H9 (cell line): ENCODE measurements around the gene UBAP1. TPM values are rescaled to one million over a fixed set of nuclear protein-coding genes. Genes with fewer than 3 reads are reported as not detected.

Experiments
- DNase-seq: peaks from one replicate; pipeline ENCODE4 v3.0.0-alpha.2; 2017
- H2AFZ ChIP-seq: one replicate; pipeline ENCODE4 v1.6.1; 2013; ENCODE audit warnings: mild to moderate bottlenecking, low read length, control low read depth, moderate library complexity
- H2AK5ac ChIP-seq: 2 replicates; pipeline ENCODE4 v1.6.1; 2013; ENCODE audit warnings: low read length, control low read depth, mixed read lengths; ENCODE audit not compliant: insufficient read length
- H2BK120ac ChIP-seq: one replicate; pipeline ENCODE4 v1.6.1; 2013; ENCODE audit warnings: low read depth, mild to moderate bottlenecking, low read length, control low read depth, inconsistent platforms; ENCODE audit not compliant: poor library complexity, severe bottlenecking
- H2BK12ac ChIP-seq: 2 replicates; pipeline ENCODE4 v1.6.1; 2013; ENCODE audit warnings: low read length, control low read depth, mixed read lengths, low read depth; ENCODE audit not compliant: insufficient read length
- H2BK15ac ChIP-seq: 2 replicates; pipeline ENCODE4 v1.6.1; 2013; ENCODE audit warnings: low read depth, low read length, control low read depth
- H2BK20ac ChIP-seq: one replicate; pipeline ENCODE4 v1.6.1; 2013; ENCODE audit warnings: low read depth, mild to moderate bottlenecking, low read length, control low read depth, inconsistent platforms; ENCODE audit not compliant: poor library complexity, severe bottlenecking
- H2BK5ac ChIP-seq: 2 replicates; pipeline ENCODE4 v1.6.1; 2013; ENCODE audit warnings: low read length, control low read depth, mixed read lengths; ENCODE audit not compliant: insufficient read length
- H3K14ac ChIP-seq: 2 replicates; pipeline ENCODE4 v1.6.1; 2013; ENCODE audit warnings: low read length, control low read depth; ENCODE audit not compliant: insufficient read depth
- H3K18ac ChIP-seq: 2 replicates; pipeline ENCODE4 v1.6.1; 2013; ENCODE audit warnings: low read depth, mild to moderate bottlenecking, mixed read lengths, low read length, control low read depth; ENCODE audit not compliant: insufficient read length
- H3K23ac ChIP-seq: 2 replicates; pipeline ENCODE4 v1.6.1; 2013; ENCODE audit warnings: low read length, control low read depth, mixed read lengths, low read depth; ENCODE audit not compliant: insufficient read length
- H3K23me2 ChIP-seq: 2 replicates; pipeline ENCODE4 v1.6.1; 2013; ENCODE audit warnings: low read depth, mild to moderate bottlenecking, mixed read lengths, low read length, control low read depth; ENCODE audit not compliant: insufficient read length, poor library complexity, severe bottlenecking
- H3K27ac ChIP-seq: 2 replicates; pipeline ENCODE4 v1.5.1; 2013; ENCODE audit warnings: low read length, control low read depth, mixed read lengths, low read depth; ENCODE audit not compliant: insufficient read length
- H3K27me3 ChIP-seq: 2 replicates; pipeline ENCODE4 v1.6.1; 2013; ENCODE audit warnings: low read length, control low read depth, inconsistent platforms; ENCODE audit not compliant: insufficient read depth
- H3K4ac ChIP-seq: 2 replicates; pipeline ENCODE4 v1.6.1; 2013; ENCODE audit warnings: low read depth, mild to moderate bottlenecking, control low read depth, inconsistent platforms, low read length, moderate library complexity
- H3K4me1 ChIP-seq: 2 replicates; pipeline ENCODE4 v1.6.1; 2013; ENCODE audit warnings: low read length, control low read depth, inconsistent platforms; ENCODE audit not compliant: insufficient read depth
- H3K4me2 ChIP-seq: 2 replicates; pipeline ENCODE4 v1.6.1; 2013; ENCODE audit warnings: low read length, control low read depth, mixed read lengths; ENCODE audit not compliant: insufficient read length, insufficient read depth
- H3K56ac ChIP-seq: 2 replicates; pipeline ENCODE4 v1.6.1; 2013; ENCODE audit warnings: low read depth, mild to moderate bottlenecking, mixed read lengths, low read length, control low read depth; ENCODE audit not compliant: insufficient read length
- H3K79me1 ChIP-seq: 2 replicates; pipeline ENCODE4 v1.6.1; 2013; ENCODE audit warnings: low read depth, mild to moderate bottlenecking, moderate library complexity, low read length, control low read depth, inconsistent platforms; ENCODE audit not compliant: insufficient read depth, poor library complexity, severe bottlenecking
- H3K79me2 ChIP-seq: 2 replicates; pipeline ENCODE4 v1.6.1; 2013; ENCODE audit warnings: low read length, control low read depth, inconsistent platforms; ENCODE audit not compliant: insufficient read depth
- H3K9ac ChIP-seq: 2 replicates; pipeline ENCODE4 v1.6.1; 2013; ENCODE audit warnings: low read length, control low read depth, mixed read lengths; ENCODE audit not compliant: insufficient read length; ENCODE audit errors: extremely low read depth
- H3K9me3 ChIP-seq: one replicate; pipeline ENCODE4 v1.6.1; 2013; ENCODE audit warnings: low read depth, low read length, inconsistent platforms; ENCODE audit not compliant: control insufficient read depth
- H3T11ph ChIP-seq: one replicate; pipeline ENCODE4 v1.6.1; 2013; ENCODE audit warnings: mild to moderate bottlenecking, low read length, control low read depth, inconsistent platforms
- H4K20me1 ChIP-seq: one replicate; pipeline ENCODE4 v1.6.1; 2013; ENCODE audit not compliant: control insufficient read depth, insufficient read length, insufficient read depth
- H4K5ac ChIP-seq: 2 replicates; pipeline ENCODE4 v1.6.1; 2013; ENCODE audit warnings: low read depth, mild to moderate bottlenecking, mixed read lengths, low read length, control low read depth; ENCODE audit not compliant: insufficient read length
- H4K8ac ChIP-seq: replicated peaks from 2 replicates; pipeline ENCODE4 v1.6.1; 2013; ENCODE audit warnings: low read length, control low read depth, mixed read lengths, low read depth; ENCODE audit not compliant: insufficient read length
- H4K91ac ChIP-seq: 2 replicates; pipeline ENCODE4 v1.6.1; 2013; ENCODE audit warnings: low read depth, mild to moderate bottlenecking, moderate library complexity, mixed read lengths, low read length, control low read depth; ENCODE audit not compliant: insufficient read length
- H3K27ac Mint-ChIP-seq, 3 experiments: 2 replicates in 2 of 3; 3 replicates in 1 of 3; pipeline ENCODE4 v1.8.0; 2020 to 2021; ENCODE audit warnings: mixed read lengths in 3 of 3, mild to moderate bottlenecking in 1 of 3, moderate library complexity in 1 of 3
- H3K27me3 Mint-ChIP-seq: 2 replicates; pipeline ENCODE4 v1.8.0; 2021; ENCODE audit warnings: low read depth, mild to moderate bottlenecking, moderate library complexity, mixed read lengths
- H3K36me3 Mint-ChIP-seq, 3 experiments: 2 replicates in 2 of 3; 3 replicates in 1 of 3; pipeline ENCODE4 v1.8.0; 2020 to 2021; ENCODE audit warnings: low read depth in 3 of 3, mixed read lengths in 3 of 3; ENCODE audit not compliant: insufficient read depth in 1 of 3
- H3K4me1 Mint-ChIP-seq, 2 experiments: 2 replicates each; pipeline ENCODE4 v1.8.0; 2020; ENCODE audit warnings: mixed read lengths in 2 of 2
- H3K4me3 Mint-ChIP-seq, 2 experiments: 2 replicates in 1 of 2; 3 replicates in 1 of 2; pipeline ENCODE4 v1.8.0; 2020 to 2021; ENCODE audit warnings: mild to moderate bottlenecking in 2 of 2, mixed read lengths in 2 of 2, moderate library complexity in 1 of 2
- H3K9me3 Mint-ChIP-seq, 2 experiments: 2 replicates in 1 of 2; 3 replicates in 1 of 2; pipeline ENCODE4 v1.8.0; 2020; ENCODE audit warnings: mild to moderate bottlenecking in 2 of 2, mixed read lengths in 2 of 2, moderate library complexity in 1 of 2
- CTCF ChIP-seq: fragments of 200-600 bp; sonication (generic); conservative IDR thresholded peaks from 3 replicates; pipeline ENCODE4 v1.8.0; 2021; ENCODE audit warnings: antibody characterized with exemption, mild to moderate bottlenecking
- WGBS: extraction: QIAGEN DNeasy Blood & Tissue Kit; methylation state at CpG from one replicate; pipeline ENCODE4 v1.1.7; 2013; ENCODE audit warnings: missing lambda C conversion rate, low lambda C conversion rate, mixed read lengths; ENCODE audit not compliant: insufficient read length; ENCODE audit errors: extremely low coverage; 5-methylcytosine and 5-hydroxymethylcytosine counted together
- total RNA-seq: library from RNA; stranded (reverse); gene quantifications from 2 replicates; pipeline ENCODE4 v1.2.1, GENCODE V29; 2021

UBAP1 gene
- total RNA-seq, 1 experiment from 2014 or later: 32.6 TPM

- no peak overlapping the region for H3K27ac Mint-ChIP-seq
- Histone ChIP-seq H3K4ac (no peak overlapping the region), H2BK15ac (no peak overlapping the region), H3K4me1 (no peaks in the 10 kb centered on the region), H3K79me1 (peaks cover 2% of the 10 kb centered on the region), H3K14ac (no peak overlapping the region), H4K5ac (no peak overlapping the region), H4K8ac (no peak overlapping the region), H4K91ac (no peak overlapping the region), H3K9ac (no peak overlapping the region), H3K4me2 (no peak overlapping the region), H2BK20ac (no peak overlapping the region), H3K56ac (no peak overlapping the region), H3T11ph (no peak overlapping the region), H2AFZ (no peak overlapping the region), H3K9me3 (no peaks in the 10 kb centered on the region), H3K23me2 (no peaks in the 10 kb centered on the region), H2BK12ac (no peak overlapping the region), H3K27ac (no peak overlapping the region), H2BK5ac (no peak overlapping the region), H2AK5ac (no peak overlapping the region), H3K18ac (no peak overlapping the region), H2BK120ac (no peak overlapping the region), H4K20me1 (no peaks in the 10 kb centered on the region), H3K23ac (no peak overlapping the region), H3K79me2 (no peaks in the 10 kb centered on the region), H3K27me3 (no peaks in the 10 kb centered on the region)
- peaks cover 4 to 52% (median 34%) of the 10 kb centered on the region in 3 experiments; a peak in 6 of 7 replicates for H3K36me3 Mint-ChIP-seq
- no peaks in the 10 kb centered on the region for H3K9me3 Mint-ChIP-seq
- H3K27me3 Mint-ChIP-seq: no peaks in the 10 kb centered on the region
- no peak for TF ChIP-seq CTCF
- DNase-seq: no peak
- no CpG with 5 or more reads among the region's 4 CpGs for WGBS
- no peak overlapping the region for H3K4me3 Mint-ChIP-seq
- H3K4me1 Mint-ChIP-seq: peaks cover 10 to 13% of the 10 kb centered on the region in 2 experiments
Measured at GRCh38 chr9:34237836-34238235, 59.0 kb downstream of the UBAP1 start.
